Esophagus squamous epithelium (tissue), 5 donors: ENCODE data around the gene KIRREL1. TPM values are rescaled to one million over a fixed set of nuclear protein-coding genes. Genes with fewer than 3 reads are reported as not detected.

Source experiments
- DNase-seq: peaks from one replicate; lab custom pipeline; 2025; lab: John Stamatoyannopoulos, UW
- H3K27ac ChIP-seq, 4 donors: fragments of 200-600 bp; sonication (generic); one replicate each; pipeline ENCODE4 v1.5.1; 2016 to 2019; ENCODE audit warnings: mild to moderate bottlenecking in 1 of 4
- H3K27me3 ChIP-seq, 4 donors: fragments of 200-600 bp; sonication (generic); 1 replicate in 3 of 4; 2 replicates in 1 of 4; pipeline versions ENCODE4 v1.5.1 to v1.6.0; 2017 to 2021; ENCODE audit warnings: antibody characterized with exemption in 1 of 4
- H3K36me3 ChIP-seq, 3 donors: fragments of 200-600 bp; sonication (generic); one replicate each; pipeline ENCODE4 v1.5.1; 2016 to 2019
- H3K4me1 ChIP-seq, 3 donors: fragments of 200-600 bp; sonication (generic); one replicate each; pipeline ENCODE4 v1.5.1; 2017 to 2019
- H3K4me3 ChIP-seq, 4 donors: fragments of 200-600 bp; sonication (generic); 1 replicate in 3 of 4; 2 replicates in 1 of 4; pipeline ENCODE4 v1.5.1; 2016 to 2019; ENCODE audit warnings: mild to moderate bottlenecking in 2 of 4, moderate library complexity in 1 of 4
- H3K9me3 ChIP-seq, 3 donors: fragments of 200-600 bp; sonication (generic); one replicate each; pipeline ENCODE4 v1.5.1; 2016 to 2019
- POLR2A ChIP-seq, 4 donors: fragments of 450-650 bp; IDR thresholded peaks; one replicate each; pipeline ENCODE4 v1.6.1; 2017; ENCODE audit warnings: antibody characterized with exemption in 4 of 4, mild to moderate bottlenecking in 4 of 4, moderate library complexity in 3 of 4
- WGBS, 2 donors: methylation state at CpG; one replicate each; pipeline ENCODE4 v1.1.5; 2018; 5-methylcytosine and 5-hydroxymethylcytosine counted together
- intact Hi-C: fragments of 100-400 bp; cut with DNase I; formaldehyde crosslinking; loops from one replicate; pipeline ENCODE4 v1.15.0; 2022
- total RNA-seq, 4 donors: library from RNA; depleted of rRNA; stranded (reverse); fragments of >200 nt; gene quantifications; one replicate each; pipeline ENCODE4 v1.1.0, GENCODE V29; 2016
- TF ChIP-seq, protein P1 (sequence below), 6 experiments: fragments of 450-650 bp in 4 of 6; fragments of 200-600 bp in 2 of 6; sonication (generic) in 2 of 6; IDR thresholded peaks; one replicate each; pipeline ENCODE4 v1.5.1; 2016 to 2019; ENCODE audit warnings: antibody characterized with exemption in 6 of 6, mild to moderate bottlenecking in 4 of 6, moderate library complexity in 4 of 6
- donor health status: DM: yes; HTN: yes; CAD: no.

Gene KIRREL1
- total RNA-seq, 4 donors from 2014 or later = 3.6 to 18.9 (median 15.2) TPM

GRCh38 chr1:158014731-158015320, 21.4 kb downstream of the KIRREL1 start:
- no peaks in the 10 kb centered on the region for H3K27me3 ChIP-seq
- intact Hi-C loops = no loop called here
- H3K36me3 ChIP-seq = no peaks in the 10 kb centered on the region
- H3K4me1 ChIP-seq = peaks cover 17 to 98% (median 72%) of the 10 kb centered on the region in 3 donors
- no peak overlapping the region for H3K4me3 ChIP-seq
- no peak for DNase-seq
- 69 to 76% methylated on average over 6 of the region's 6 CpGs for WGBS, 2 donors
- H3K9me3 ChIP-seq = no peaks in the 10 kb centered on the region
- H3K27ac ChIP-seq = peak overlapping the region in 3 of 4 donors; percentile 49 to 59 (median 56)
- TF ChIP-seq, protein P1, sequence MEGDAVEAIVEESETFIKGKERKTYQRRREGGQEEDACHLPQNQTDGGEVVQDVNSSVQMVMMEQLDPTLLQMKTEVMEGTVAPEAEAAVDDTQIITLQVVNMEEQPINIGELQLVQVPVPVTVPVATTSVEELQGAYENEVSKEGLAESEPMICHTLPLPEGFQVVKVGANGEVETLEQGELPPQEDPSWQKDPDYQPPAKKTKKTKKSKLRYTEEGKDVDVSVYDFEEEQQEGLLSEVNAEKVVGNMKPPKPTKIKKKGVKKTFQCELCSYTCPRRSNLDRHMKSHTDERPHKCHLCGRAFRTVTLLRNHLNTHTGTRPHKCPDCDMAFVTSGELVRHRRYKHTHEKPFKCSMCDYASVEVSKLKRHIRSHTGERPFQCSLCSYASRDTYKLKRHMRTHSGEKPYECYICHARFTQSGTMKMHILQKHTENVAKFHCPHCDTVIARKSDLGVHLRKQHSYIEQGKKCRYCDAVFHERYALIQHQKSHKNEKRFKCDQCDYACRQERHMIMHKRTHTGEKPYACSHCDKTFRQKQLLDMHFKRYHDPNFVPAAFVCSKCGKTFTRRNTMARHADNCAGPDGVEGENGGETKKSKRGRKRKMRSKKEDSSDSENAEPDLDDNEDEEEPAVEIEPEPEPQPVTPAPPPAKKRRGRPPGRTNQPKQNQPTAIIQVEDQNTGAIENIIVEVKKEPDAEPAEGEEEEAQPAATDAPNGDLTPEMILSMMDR (IDR thresholded peaks at IDR 0.05) = no peak
- TF ChIP-seq POLR2A (IDR thresholded peaks at IDR 0.05) = no peak

DNA sequence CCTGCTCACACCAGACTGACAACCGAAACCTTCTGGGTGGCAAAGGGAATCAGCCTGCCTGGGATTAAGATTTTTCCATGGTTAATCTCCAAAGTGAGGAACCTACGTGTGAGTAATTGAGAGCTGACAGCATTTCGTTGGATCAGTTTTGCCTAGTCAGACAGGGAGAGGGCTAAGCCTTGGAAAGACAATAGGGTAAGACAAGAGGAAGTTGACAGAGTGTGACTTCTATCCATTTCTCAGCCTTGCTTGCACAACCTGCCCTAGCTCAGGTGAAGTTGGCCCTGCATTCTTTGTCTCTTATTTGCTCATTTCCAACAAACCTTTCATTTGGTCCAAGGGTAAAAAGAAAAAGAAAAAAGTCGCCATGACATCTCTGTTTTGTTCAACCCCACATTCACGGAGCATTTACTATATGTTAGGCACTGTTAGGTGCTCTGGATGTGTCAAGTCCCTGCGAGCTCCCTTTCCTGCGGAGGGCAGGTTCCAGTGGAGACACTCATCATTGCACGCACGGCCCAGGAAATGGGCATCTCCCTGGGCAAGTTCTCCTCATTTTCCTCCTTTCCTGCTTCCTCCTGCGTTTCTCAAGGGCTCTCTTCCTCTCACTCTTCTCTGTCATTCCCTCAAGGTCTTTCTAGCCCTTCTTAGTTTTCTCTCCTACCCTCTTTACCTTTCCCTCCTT, 23.3 kb downstream of the KIRREL1 start:
- peak overlapping the region; percentile 68 to 79 (median 71) for H3K27ac ChIP-seq
- WGBS, 2 donors = 23 to 40% methylated on average over 10 of the region's 10 CpGs
- no peak for DNase-seq
- H3K36me3 ChIP-seq = no peaks in the 10 kb centered on the region
- no peak for TF ChIP-seq POLR2A (IDR thresholded peaks at IDR 0.05)
- TF ChIP-seq, protein P1 (IDR thresholded peaks at IDR 0.05) = no peak
- H3K9me3 ChIP-seq = no peaks in the 10 kb centered on the region
- intact Hi-C loops = no loop called here
- H3K4me1 ChIP-seq = peaks cover 11 to 98% (median 72%) of the 10 kb centered on the region in 3 donors
- H3K4me3 ChIP-seq = no peak overlapping the region
- no peaks in the 10 kb centered on the region for H3K27me3 ChIP-seq

GRCh38 chr1:158017800-158018595, 24.6 kb downstream of the KIRREL1 start:
- H3K4me1 ChIP-seq = peaks cover 23 to 100% (median 81%) of the 10 kb centered on the region in 3 donors
- no peaks in the 10 kb centered on the region for H3K27me3 ChIP-seq
- no peak for DNase-seq
- 68 to 78% methylated on average over 3 of the region's 4 CpGs for WGBS, 2 donors
- H3K36me3 ChIP-seq = no peaks in the 10 kb centered on the region
- H3K9me3 ChIP-seq = no peaks in the 10 kb centered on the region
- intact Hi-C loops = no loop called here
- TF ChIP-seq, protein P1 (IDR thresholded peaks at IDR 0.05) = no peak
- no peak for TF ChIP-seq POLR2A (IDR thresholded peaks at IDR 0.05)
- H3K4me3 ChIP-seq = no peak overlapping the region
- peak overlapping the region; percentile 68 to 90 (median 76) for H3K27ac ChIP-seq

- Histone ChIP-seq H3K27ac (peak overlapping the region; percentile 68 to 90 (median 76)), H3K36me3 (no peaks in the 10 kb centered on the region), H3K27me3 (no peaks in the 10 kb centered on the region), H3K4me1 (peaks cover 27 to 97% (median 78%) of the 10 kb centered on the region in 3 donors), H3K4me3 (peak overlapping the region in 1 of 4 donors; percentile 14), H3K9me3 (no peaks in the 10 kb centered on the region)
- 19 to 27% methylated on average over 3 to 4 of the region's 4 CpGs for WGBS, 2 donors
- DNase-seq = no peak
- intact Hi-C loops = no loop called here
- TF ChIP-seq, protein P1 (IDR thresholded peaks at IDR 0.05) = no peak
- TF ChIP-seq POLR2A (IDR thresholded peaks at IDR 0.05) = peak in 1 of 4 donors; percentile 21
These were observed 25.9 kb downstream of the KIRREL1 start for GRCh38 chr1:158019171-158019868.
